HG02798 (cell line): ENCODE data around the gene ZNF880.
"Not testable (repeated sequence)": the region's sequence is repeated elsewhere in the genome, so short reads cannot be mapped to it uniquely, and the experiment has no call there.

ENCODE experiments used
- ATAC-seq: cut with Tn5 transposase; IDR thresholded peaks from one replicate; pipeline ENCODE4 v1.9.1; 2021; ENCODE audit warnings: mild to moderate bottlenecking; ENCODE audit not compliant: unreplicated experiment, poor library complexity

ZNF880 gene

GRCh38 chr19:52369559-52370340, at the start of gene ZNF880:
TSS of gene ZNF880 (plus strand) at chr19:52369923. CDS start at chr19:52369966, 43 bp downstream.
- ATAC-seq, result peak; percentile 86

GRCh38 chr19:52322429-52322828, 47.3 kb upstream of the ZNF880 start:
- ATAC-seq, result no peak

GRCh38 chr19:52331757-52332156, 38.0 kb upstream of the ZNF880 start:
- ATAC-seq, result no peak

GRCh38 chr19:52335768-52336116, 34.0 kb upstream of the ZNF880 start:
- no peak for ATAC-seq

- peak; percentile 74 for ATAC-seq
These were observed 33.5 kb upstream of the ZNF880 start, which contains the start of gene ZNF610 for GRCh38 chr19:52336117-52336790. TSS of gene ZNF610 (plus strand) at chr19:52336243. CDS start at chr19:52349173, 12,930 bp downstream.

- no peak for ATAC-seq
These were observed 32.8 kb upstream of the ZNF880 start for GRCh38 chr19:52336791-52337381.

- ATAC-seq, result not testable (repeated sequence)
These were observed 30.7 kb upstream of the ZNF880 start for GRCh38 chr19:52339022-52339421.

- ATAC-seq, result no peak
These were observed 26.2 kb upstream of the ZNF880 start for GRCh38 chr19:52343548-52343947.

- ATAC-seq, result no peak
These were observed 24.6 kb upstream of the ZNF880 start for GRCh38 chr19:52345162-52345561.

GRCh38 chr19:52351512-52351911, 18.2 kb upstream of the ZNF880 start:
- ATAC-seq, result no peak

GRCh38 chr19:52366414-52366824, 3.3 kb upstream of the ZNF880 start:
- ATAC-seq, result no peak

GRCh38 chr19:52370341-52370710, 603 bp downstream of the ZNF880 start:
- no peak for ATAC-seq

GRCh38 chr19:52391135-52391534, 21.4 kb downstream of the ZNF880 start:
- ATAC-seq, result no peak

GRCh38 chr19:52397310-52398080, 27.8 kb downstream of the ZNF880 start, which contains the start of gene ZNF528:
TSS of gene ZNF528 (plus strand) at chr19:52397849. CDS start at chr19:52402014, 4,165 bp downstream.
- peak; percentile 79 for ATAC-seq

- ATAC-seq, result no peak
These were observed 28.3 kb downstream of the ZNF880 start for GRCh38 chr19:52398081-52398441.

- ATAC-seq, result no peak
These were observed 40.6 kb downstream of the ZNF880 start for GRCh38 chr19:52410276-52410675.

- ATAC-seq, result no peak
These were observed 46.0 kb downstream of the ZNF880 start for GRCh38 chr19:52415711-52416110.

- no peak for ATAC-seq
These were observed 59.2 kb downstream of the ZNF880 start, which contains the start of gene ZNF534 for GRCh38 chr19:52428937-52429336. TSS of gene ZNF534 (plus strand) at chr19:52429148. CDS start at chr19:52431475, 2,327 bp downstream.
